ENCODE results near the gene SVIL.

Gene SVIL

DNA sequence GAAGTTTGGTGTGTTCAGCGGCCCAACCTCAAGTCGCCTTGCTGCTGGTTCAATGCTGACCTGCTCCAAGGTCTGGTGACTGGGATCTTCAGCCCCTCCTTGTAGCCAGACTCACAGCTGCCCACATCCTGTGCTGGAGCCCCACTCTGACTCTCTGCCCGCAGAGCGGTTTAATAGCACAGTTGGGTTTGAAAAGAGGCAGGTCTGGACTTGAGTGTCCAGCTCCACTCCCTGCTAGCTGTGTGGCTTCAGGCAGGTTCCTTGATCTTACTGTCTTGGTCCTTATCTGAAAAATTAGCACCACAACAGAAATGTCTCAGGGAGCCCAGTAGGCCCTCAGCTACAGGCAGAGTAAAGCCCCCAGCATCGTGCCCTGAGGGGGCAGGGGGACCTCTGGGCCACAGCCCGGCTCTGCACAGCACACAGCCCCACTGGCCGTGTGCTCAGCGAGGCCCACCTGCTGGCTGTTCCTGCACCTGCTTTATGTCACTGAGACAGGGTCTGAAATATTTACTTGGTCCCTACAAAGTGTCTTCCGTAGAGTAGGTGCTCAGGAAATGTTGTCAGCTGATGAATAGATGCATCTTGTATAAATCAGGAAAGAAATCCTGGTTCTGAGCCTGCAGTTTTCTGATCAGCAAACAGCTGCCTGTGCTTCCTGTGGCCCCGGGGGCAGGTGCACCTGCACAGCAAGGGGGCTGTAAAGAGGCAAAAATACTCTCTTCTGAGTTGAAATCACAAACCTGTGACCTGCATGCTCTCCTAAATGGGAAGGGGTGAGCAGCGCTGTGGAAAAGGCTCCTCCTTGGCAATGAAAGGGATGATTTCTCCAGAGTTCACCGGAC lies 155.5 kb downstream of the SVIL start:
- Histone ChIP-seq H3K79me2 (ENCODE audit: control insufficient read depth, insufficient read depth, low read length, poor library complexity) (no peaks in the 10 kb centered on the region), H3K9ac (ENCODE audit: low read length) (no peak overlapping the region), H3K4me3 (ENCODE audit: low read depth, low read length) (no peak overlapping the region), H4K12ac (ENCODE audit: low read depth, low read length) (no peak overlapping the region), H3K14ac (ENCODE audit: low read length) (no peak overlapping the region), H3K4ac (ENCODE audit: low read depth, low read length) (no peak overlapping the region), H2BK12ac (ENCODE audit: low read length) (no peak overlapping the region), H3K18ac (ENCODE audit: low read length) (no peak overlapping the region), H2AFZ (ENCODE audit: insufficient read depth, low read length, poor library complexity) (no peak overlapping the region), H4K91ac (ENCODE audit: low read depth, low read length) (peak overlapping the region; percentile 10), H3K4me1 (ENCODE audit: control insufficient read depth in 1 of 2, insufficient read depth in 2 of 2, low read length in 2 of 2) (peaks cover 0 to 17% of the 10 kb centered on the region in 2 experiments), H3K36me3 (ENCODE audit: control insufficient read depth in 1 of 2, insufficient read depth in 2 of 2, low read length in 2 of 2) (peaks cover 29 to 30% of the 10 kb centered on the region in 2 experiments), H4K8ac (ENCODE audit: low read depth, low read length) (no peak overlapping the region), H2BK120ac (ENCODE audit: insufficient read depth, low read length, poor library complexity) (no peak overlapping the region), H3K79me1 (ENCODE audit: low read length) (peaks cover 1% of the 10 kb centered on the region), H3K4me2 (ENCODE audit: low read length) (no peak overlapping the region), H2BK5ac (ENCODE audit: low read depth, low read length, poor library complexity) (no peak overlapping the region), H3K27ac (ENCODE audit: low read depth, low read length) (peak overlapping the region; percentile 52), H2AK5ac (ENCODE audit: low read length) (no peak overlapping the region), H3K27me3 (ENCODE audit: insufficient read depth, low read length) (no peaks in the 10 kb centered on the region), H3K9me3 (ENCODE audit: insufficient read depth, low read depth, low read length) (no peaks in the 10 kb centered on the region), H3K23ac (ENCODE audit: low read length) (no peak overlapping the region)
- WGBS (ENCODE audit: extremely low coverage, insufficient coverage, insufficient read length), result no CpG with 5 or more reads among the region's 12 CpGs
- DNase-seq, result no peak

DNA sequence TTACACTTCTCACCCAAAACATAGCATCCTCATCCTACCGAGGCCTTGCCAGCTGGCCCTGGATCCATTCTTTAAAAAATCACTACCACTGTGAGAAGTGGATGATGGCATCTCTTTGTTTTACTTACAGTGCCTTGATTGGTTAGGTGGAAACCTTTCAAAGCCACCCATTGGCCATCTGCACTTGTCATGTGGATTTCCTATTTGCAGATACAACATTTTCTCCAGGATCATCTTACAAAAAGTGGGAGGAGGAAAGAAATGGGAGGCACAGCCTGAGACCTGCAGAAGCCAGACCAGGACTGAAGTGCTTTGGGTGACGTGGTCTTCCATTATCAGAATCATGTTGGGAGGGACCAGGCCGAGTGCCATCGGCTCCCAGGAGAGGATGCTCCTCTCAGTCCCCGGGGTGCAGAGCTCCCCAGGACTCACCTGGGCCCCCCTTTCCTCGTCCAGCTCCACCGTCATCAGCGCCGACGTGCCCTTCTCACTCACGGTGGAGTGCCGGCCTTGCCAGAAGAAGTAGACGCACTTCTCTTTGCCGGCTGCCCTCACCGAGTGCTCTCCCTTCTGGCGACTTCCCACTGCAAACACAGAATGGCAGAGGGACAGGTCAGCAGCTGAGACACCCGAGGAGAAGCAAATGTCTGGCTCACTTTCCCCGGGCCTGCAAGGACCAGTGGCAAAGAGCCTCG lies 161.2 kb downstream of the SVIL start:
- H4K12ac ChIP-seq (ENCODE audit: low read depth, low read length), result no peak overlapping the region
- H2BK5ac ChIP-seq (ENCODE audit: low read depth, low read length, poor library complexity), result no peak overlapping the region
- no peak overlapping the region for H3K14ac ChIP-seq (ENCODE audit: low read length)
- no peak overlapping the region for H3K4ac ChIP-seq (ENCODE audit: low read depth, low read length)
- no peaks in the 10 kb centered on the region for H3K79me2 ChIP-seq (ENCODE audit: control insufficient read depth, insufficient read depth, low read length, poor library complexity)
- no peak overlapping the region for H4K91ac ChIP-seq (ENCODE audit: low read depth, low read length)
- no CpG with 5 or more reads among the region's 19 CpGs for WGBS (ENCODE audit: extremely low coverage, insufficient coverage, insufficient read length)
- H2AFZ ChIP-seq (ENCODE audit: insufficient read depth, low read length, poor library complexity), result no peak overlapping the region
- no peak overlapping the region for H2BK120ac ChIP-seq (ENCODE audit: insufficient read depth, low read length, poor library complexity)
- no peak overlapping the region for H3K27ac ChIP-seq (ENCODE audit: low read depth, low read length)
- no peak overlapping the region for H3K23ac ChIP-seq (ENCODE audit: low read length)
- H3K36me3 ChIP-seq (ENCODE audit: control insufficient read depth in 1 of 2, insufficient read depth in 2 of 2, low read length in 2 of 2), result peaks cover 41 to 43% of the 10 kb centered on the region in 2 experiments
- H3K9me3 ChIP-seq (ENCODE audit: insufficient read depth, low read depth, low read length), result no peaks in the 10 kb centered on the region
- no peak overlapping the region for H3K9ac ChIP-seq (ENCODE audit: low read length)
- no peak overlapping the region for H2AK5ac ChIP-seq (ENCODE audit: low read length)
- no peak overlapping the region for H4K8ac ChIP-seq (ENCODE audit: low read depth, low read length)
- peaks cover 2 to 6% of the 10 kb centered on the region in 2 experiments for H3K4me1 ChIP-seq (ENCODE audit: control insufficient read depth in 1 of 2, insufficient read depth in 2 of 2, low read length in 2 of 2)
- H3K79me1 ChIP-seq (ENCODE audit: low read length), result peaks cover 3% of the 10 kb centered on the region
- no peaks in the 10 kb centered on the region for H3K27me3 ChIP-seq (ENCODE audit: insufficient read depth, low read length)
- no peak for DNase-seq
- H3K4me2 ChIP-seq (ENCODE audit: low read length), result no peak overlapping the region
- no peak overlapping the region for H3K18ac ChIP-seq (ENCODE audit: low read length)
- H3K4me3 ChIP-seq (ENCODE audit: low read depth, low read length), result no peak overlapping the region
- no peak overlapping the region for H2BK12ac ChIP-seq (ENCODE audit: low read length)

DNA sequence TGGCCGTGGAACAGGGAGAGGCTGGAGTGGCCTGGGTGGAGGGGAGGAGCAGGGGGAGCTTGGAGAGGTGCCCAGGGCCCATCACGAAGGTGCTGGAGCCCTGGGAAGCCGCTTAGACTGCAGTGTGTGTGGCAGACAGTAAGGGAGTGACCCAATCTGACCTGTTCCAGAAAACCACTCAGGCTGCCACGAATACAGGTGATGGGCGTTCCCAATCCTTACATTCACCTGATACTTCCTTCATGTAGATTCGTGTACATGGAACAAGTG lies 161.7 kb downstream of the SVIL start:
- no peak overlapping the region for H3K4me3 ChIP-seq (ENCODE audit: low read depth, low read length)
- no peak overlapping the region for H2BK12ac ChIP-seq (ENCODE audit: low read length)
- no CpG with 5 or more reads among the region's 6 CpGs for WGBS (ENCODE audit: extremely low coverage, insufficient coverage, insufficient read length)
- H3K9ac ChIP-seq (ENCODE audit: low read length), result no peak overlapping the region
- H3K79me2 ChIP-seq (ENCODE audit: control insufficient read depth, insufficient read depth, low read length, poor library complexity), result no peaks in the 10 kb centered on the region
- no peak overlapping the region for H3K23ac ChIP-seq (ENCODE audit: low read length)
- no peak overlapping the region for H3K4ac ChIP-seq (ENCODE audit: low read depth, low read length)
- no peak overlapping the region for H4K8ac ChIP-seq (ENCODE audit: low read depth, low read length)
- peaks cover 38 to 41% of the 10 kb centered on the region in 2 experiments for H3K36me3 ChIP-seq (ENCODE audit: control insufficient read depth in 1 of 2, insufficient read depth in 2 of 2, low read length in 2 of 2)
- no peak for DNase-seq
- H3K4me2 ChIP-seq (ENCODE audit: low read length), result no peak overlapping the region
- no peak overlapping the region for H3K27ac ChIP-seq (ENCODE audit: low read depth, low read length)
- H2AFZ ChIP-seq (ENCODE audit: insufficient read depth, low read length, poor library complexity), result no peak overlapping the region
- no peak overlapping the region for H4K91ac ChIP-seq (ENCODE audit: low read depth, low read length)
- H4K12ac ChIP-seq (ENCODE audit: low read depth, low read length), result no peak overlapping the region
- H3K4me1 ChIP-seq (ENCODE audit: control insufficient read depth in 1 of 2, insufficient read depth in 2 of 2, low read length in 2 of 2), result peaks cover 2 to 4% of the 10 kb centered on the region in 2 experiments
- H2AK5ac ChIP-seq (ENCODE audit: low read length), result no peak overlapping the region
- no peak overlapping the region for H3K18ac ChIP-seq (ENCODE audit: low read length)
- no peak overlapping the region for H2BK120ac ChIP-seq (ENCODE audit: insufficient read depth, low read length, poor library complexity)
- no peaks in the 10 kb centered on the region for H3K9me3 ChIP-seq (ENCODE audit: insufficient read depth, low read depth, low read length)
- no peaks in the 10 kb centered on the region for H3K27me3 ChIP-seq (ENCODE audit: insufficient read depth, low read length)
- no peak overlapping the region for H2BK5ac ChIP-seq (ENCODE audit: low read depth, low read length, poor library complexity)
- H3K79me1 ChIP-seq (ENCODE audit: low read length), result peaks cover 2% of the 10 kb centered on the region
- H3K14ac ChIP-seq (ENCODE audit: low read length), result no peak overlapping the region

DNA sequence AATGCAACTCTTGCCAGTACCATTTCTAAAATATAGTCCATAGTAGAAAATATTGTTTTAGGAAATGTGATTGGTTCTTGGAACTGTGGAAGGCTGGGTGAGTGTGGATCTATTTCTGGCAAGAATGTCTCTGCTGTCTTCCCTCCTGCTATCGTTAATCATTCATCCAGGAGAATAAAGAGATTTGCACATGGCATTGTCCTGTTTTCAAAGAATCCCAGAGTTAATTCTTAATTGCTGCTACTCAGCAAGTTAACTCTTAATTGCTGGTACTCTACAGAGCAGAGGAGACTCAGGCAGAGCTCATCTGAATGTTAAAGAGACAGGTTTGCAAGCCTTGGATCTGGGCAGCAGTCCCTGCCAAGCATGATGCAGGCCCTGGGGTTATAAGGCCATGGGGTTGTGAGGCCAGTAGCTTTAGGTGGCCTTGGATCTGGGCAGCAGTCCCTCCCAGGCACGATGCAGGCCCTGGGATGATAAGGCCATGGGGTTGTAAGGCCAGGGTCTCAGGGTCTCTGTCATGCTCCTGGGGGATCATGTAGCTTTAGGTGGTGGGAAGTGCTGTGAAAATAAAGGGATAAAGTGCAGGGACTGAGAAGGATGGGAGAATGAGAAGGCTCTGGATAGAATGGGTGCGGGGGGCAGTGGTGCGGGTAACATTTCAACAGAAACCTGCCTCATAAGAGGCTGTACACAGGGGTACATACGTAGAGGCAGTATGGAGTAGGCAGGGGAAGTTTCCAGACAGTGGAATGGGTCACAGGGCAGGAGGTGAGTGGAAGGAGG lies 162.3 kb downstream of the SVIL start:
- H3K9ac ChIP-seq (ENCODE audit: low read length), result no peak overlapping the region
- no peak overlapping the region for H3K14ac ChIP-seq (ENCODE audit: low read length)
- peaks cover 2 to 4% of the 10 kb centered on the region in 2 experiments for H3K4me1 ChIP-seq (ENCODE audit: control insufficient read depth in 1 of 2, insufficient read depth in 2 of 2, low read length in 2 of 2)
- no peak for DNase-seq
- H2AK5ac ChIP-seq (ENCODE audit: low read length), result no peak overlapping the region
- no CpG with 5 or more reads among the region's 5 CpGs for WGBS (ENCODE audit: extremely low coverage, insufficient coverage, insufficient read length)
- no peak overlapping the region for H3K23ac ChIP-seq (ENCODE audit: low read length)
- no peak overlapping the region for H3K27ac ChIP-seq (ENCODE audit: low read depth, low read length)
- no peak overlapping the region for H4K8ac ChIP-seq (ENCODE audit: low read depth, low read length)
- H3K27me3 ChIP-seq (ENCODE audit: insufficient read depth, low read length), result no peaks in the 10 kb centered on the region
- no peak overlapping the region for H4K91ac ChIP-seq (ENCODE audit: low read depth, low read length)
- no peak overlapping the region for H3K18ac ChIP-seq (ENCODE audit: low read length)
- H2BK120ac ChIP-seq (ENCODE audit: insufficient read depth, low read length, poor library complexity), result no peak overlapping the region
- no peak overlapping the region for H3K4me3 ChIP-seq (ENCODE audit: low read depth, low read length)
- no peak overlapping the region for H2BK12ac ChIP-seq (ENCODE audit: low read length)
- H4K12ac ChIP-seq (ENCODE audit: low read depth, low read length), result no peak overlapping the region
- no peak overlapping the region for H2AFZ ChIP-seq (ENCODE audit: insufficient read depth, low read length, poor library complexity)
- H3K79me2 ChIP-seq (ENCODE audit: control insufficient read depth, insufficient read depth, low read length, poor library complexity), result no peaks in the 10 kb centered on the region
- no peak overlapping the region for H3K4me2 ChIP-seq (ENCODE audit: low read length)
- peaks cover 2% of the 10 kb centered on the region for H3K79me1 ChIP-seq (ENCODE audit: low read length)
- no peak overlapping the region for H2BK5ac ChIP-seq (ENCODE audit: low read depth, low read length, poor library complexity)
- no peak overlapping the region for H3K4ac ChIP-seq (ENCODE audit: low read depth, low read length)
- H3K36me3 ChIP-seq (ENCODE audit: control insufficient read depth in 1 of 2, insufficient read depth in 2 of 2, low read length in 2 of 2), result peaks cover 40 to 42% of the 10 kb centered on the region in 2 experiments
- H3K9me3 ChIP-seq (ENCODE audit: insufficient read depth, low read depth, low read length), result no peaks in the 10 kb centered on the region

Measured in trophoblast cell (in vitro differentiated cells and primary cell).